D341Med (cell line): ENCODE data around the gene ALDOB.
"Not testable (repeated sequence)": the region's sequence is repeated elsewhere in the genome, so short reads cannot be mapped to it uniquely, and the experiment has no call there.

Source experiments
- DNase-seq: peaks from one replicate; pipeline ENCODE4 v3.0.0; 2012; ENCODE audit warnings: low spot score

The ALDOB gene

DNA sequence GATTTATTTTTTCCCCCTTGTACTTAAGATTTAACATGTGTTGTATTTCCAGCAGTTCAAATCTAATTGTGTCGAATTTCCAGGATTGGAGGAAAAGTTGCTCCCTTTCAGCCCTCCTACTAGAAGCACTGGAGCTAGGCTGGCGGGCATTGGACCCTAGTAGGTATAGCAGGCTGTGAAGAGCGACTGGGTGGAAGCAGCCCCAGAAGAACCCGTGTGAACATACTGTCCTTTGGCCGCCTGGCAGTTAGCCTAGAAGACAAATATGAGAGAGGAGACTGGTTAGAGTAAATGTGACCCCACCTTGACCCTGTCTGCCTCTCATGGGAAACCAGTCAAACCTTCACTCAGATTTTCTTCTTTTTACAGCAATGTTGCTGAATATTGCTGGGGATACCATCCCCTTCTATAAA is 13.9 kb downstream of the ALDOB start:
- DNase-seq = no peak

DNA sequence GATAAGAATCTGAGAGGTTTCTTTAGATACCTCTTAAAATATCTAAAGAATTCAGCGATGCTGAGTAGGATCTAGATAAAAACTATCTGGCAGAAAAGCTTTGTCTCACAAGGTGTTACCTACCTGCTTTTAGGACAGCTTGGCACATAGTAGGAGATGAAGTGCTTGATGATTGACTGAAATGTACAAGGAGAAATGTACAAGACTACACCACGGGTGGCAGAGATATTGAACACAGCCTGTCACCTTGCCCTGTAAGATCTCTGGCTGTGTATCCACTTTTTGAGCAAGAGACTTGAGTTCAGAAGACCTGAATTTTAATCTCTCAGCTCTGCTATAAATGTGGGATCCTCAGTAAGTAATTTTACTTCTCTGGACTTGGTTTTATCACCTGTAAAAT is 15.7 kb downstream of the ALDOB start:
- DNase-seq = no peak

DNA sequence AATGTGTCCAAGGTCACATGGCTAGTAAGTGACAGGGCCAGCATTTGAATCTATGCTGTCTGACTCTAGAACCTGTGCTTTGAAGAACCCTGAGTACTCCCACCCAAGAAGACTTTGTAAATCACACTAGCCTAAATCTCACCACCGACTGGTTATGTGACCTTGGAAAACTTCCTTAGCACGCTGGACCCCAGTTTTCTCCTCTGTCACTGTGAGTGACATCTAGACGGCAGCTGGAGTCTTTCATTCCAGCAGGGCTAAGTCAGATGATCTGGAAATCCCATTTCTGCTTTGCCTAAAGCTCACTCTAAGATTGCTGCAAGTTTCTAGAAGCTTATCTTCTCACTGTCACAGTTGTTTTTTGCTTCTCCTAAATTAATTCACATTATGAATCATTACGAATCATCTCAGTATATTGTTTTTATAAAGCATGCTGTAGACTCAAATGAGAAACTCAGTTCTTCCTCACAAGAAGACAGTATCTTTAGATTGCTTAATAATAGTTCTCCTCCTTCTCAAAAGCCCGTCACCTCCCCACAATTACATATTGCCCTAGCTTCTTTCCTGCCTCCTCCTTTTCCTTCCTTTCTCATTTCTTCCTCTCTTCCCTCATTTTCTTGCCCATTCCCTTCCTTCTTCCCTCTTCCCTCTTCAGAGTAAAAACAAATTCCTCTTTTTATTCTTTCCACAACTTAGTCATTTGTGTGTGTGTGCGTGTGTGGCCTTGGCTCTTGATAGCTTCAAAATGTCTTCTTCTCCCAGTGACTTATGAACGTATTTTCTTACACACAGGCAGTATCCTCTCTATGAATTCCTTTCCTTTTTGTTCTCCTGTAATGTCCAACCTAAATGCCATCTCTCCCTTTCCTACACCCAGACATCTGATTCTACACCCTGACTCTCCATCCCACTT is 16.8 kb downstream of the ALDOB start:
- no peak for DNase-seq

DNA sequence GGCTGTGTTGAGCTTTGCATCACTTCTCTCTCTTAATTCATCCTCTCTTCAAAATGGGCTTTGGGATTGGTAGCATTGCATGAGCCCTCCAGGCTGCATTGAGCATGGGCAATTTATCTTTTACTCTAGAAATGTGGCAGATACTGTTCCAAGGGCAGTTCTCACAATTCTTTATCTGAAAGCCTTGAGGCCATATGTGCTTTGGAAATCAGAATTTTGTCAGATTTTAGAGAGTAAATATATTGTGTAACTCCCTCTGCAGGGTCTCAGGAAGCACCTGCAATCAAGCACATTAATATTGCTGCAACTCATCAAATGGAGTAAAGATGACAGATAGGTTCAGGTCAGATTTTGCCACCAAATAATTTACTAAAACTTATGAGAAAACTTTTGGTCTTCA is 17.6 kb downstream of the ALDOB start:
- no peak for DNase-seq

DNA sequence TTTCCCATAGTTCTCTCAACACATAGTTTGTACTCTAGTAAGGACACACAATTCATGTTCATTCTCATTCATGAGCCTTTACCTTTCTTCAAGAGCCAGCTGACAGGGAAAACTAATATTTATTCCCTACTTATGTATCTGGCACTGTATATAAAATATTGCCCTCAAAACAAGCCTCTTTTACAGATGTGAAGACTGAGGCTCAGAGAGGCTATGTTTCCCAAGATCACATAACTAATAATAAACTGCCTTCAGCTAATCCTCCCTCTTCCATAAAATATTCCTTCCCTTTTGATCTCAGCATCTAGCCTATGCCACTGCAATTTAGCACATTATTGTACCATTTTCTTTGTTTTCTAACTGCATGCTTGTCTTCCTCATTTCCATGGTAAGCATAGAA is 18.2 kb downstream of the ALDOB start:
- no peak for DNase-seq

DNA sequence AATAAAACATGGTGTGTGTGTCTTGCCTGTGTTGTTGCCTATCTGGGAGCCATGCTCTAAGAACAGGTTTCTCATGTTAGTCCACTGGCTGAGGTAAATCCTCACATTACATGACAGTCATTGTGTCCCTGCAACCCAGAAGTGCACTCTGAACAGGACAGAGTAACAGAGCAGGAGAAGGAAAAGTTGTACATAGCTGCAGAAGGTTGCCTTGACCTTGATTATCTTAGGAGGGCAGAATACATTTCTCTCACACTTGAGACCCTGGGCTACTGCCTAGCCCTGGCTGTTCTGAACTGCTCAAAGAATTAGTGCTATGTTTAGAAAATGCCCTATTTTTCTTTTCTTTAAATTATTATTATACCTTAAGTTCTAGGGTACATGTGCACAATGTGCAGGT is 20.0 kb downstream of the ALDOB start:
- DNase-seq = no peak

DNA sequence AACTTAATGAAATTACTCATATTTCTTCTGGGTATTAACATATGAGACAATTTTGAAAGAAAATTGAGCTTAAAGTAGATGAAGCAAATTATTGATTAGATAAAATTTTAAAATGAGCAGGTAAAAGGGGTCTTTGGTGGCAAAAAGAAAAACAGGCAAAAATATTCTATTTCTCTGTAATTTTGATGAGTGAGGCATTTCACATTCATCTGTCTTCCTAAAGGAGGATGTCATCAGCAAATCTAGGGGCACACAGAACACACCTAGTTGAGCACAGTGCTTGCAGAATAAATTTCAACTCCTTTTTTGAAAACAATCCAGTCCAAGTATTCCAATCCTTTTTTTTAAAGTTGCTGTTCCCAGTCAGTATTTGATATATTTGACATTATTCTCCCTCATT is 20.7 kb downstream of the ALDOB start:
- no peak for DNase-seq

DNA sequence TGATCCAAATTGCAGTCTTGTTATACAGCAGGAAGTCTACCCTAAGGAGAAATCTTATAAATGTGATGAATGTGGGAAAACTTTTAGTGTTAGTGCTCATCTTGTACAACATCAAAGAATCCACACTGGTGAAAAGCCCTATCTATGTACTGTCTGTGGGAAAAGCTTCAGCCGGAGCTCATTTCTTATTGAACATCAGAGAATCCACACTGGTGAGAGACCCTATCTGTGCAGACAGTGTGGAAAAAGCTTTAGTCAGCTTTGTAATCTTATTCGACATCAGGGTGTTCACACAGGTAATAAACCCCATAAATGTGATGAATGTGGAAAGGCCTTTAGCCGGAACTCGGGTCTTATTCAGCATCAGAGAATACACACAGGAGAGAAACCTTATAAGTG is 26.5 kb downstream of the ALDOB start:
- DNase-seq = no peak

DNA sequence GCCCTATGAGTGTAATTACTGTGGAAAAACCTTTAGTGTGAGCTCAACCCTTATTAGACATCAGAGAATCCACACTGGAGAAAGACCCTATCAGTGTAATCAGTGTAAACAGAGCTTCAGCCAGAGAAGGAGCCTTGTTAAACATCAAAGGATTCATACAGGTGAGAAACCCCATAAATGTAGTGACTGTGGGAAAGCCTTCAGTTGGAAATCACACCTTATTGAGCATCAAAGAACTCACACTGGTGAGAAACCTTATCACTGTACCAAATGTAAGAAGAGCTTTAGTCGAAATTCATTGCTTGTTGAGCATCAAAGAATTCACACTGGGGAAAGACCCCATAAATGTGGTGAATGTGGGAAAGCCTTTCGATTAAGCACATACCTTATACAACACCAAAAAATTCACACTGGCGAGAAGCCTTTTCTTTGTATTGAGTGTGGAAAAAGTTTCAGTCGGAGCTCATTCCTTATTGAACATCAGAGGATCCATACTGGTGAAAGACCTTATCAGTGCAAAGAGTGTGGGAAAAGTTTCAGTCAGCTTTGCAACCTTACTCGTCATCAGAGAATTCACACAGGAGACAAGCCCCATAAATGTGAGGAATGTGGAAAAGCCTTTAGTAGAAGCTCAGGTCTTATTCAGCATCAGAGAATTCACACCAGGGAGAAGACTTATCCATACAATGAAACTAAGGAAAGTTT is 27.0 kb downstream of the ALDOB start:
- DNase-seq = no peak

DNA sequence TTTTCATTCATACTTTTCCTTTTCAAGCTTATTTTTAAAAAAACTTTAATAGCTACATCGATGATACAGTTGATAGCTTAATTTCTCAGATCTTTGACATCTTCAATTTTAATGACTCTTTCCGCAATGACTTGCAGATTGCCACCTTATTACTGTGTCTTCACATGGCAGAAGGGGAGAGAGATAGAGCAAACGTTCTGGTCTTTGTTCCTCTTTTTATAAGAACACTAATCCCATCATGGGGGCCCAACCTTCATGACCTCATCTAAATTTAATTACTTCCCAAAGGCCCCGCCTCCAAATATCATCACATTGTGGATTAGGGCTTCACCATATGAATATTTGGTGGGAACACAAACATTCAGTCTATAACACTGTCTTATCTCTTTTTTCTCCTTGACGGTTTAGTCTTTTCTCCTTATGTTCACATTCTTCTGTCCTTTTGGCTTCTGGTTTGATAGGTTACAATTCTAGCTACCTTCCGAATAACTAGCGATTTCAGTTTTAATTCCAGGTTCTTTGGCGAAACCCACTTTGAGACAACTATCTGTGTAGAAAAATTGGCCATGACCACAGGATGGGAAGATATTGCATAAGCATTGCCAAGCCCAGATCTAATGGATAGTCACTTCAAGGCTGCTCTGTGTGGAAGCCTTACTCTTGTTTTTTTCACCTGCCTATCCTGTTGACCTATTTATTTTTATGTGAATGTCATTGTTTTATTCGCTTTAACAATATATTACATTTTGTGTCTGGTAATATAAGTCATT is 31.9 kb downstream of the ALDOB start:
- DNase-seq = no peak

DNA sequence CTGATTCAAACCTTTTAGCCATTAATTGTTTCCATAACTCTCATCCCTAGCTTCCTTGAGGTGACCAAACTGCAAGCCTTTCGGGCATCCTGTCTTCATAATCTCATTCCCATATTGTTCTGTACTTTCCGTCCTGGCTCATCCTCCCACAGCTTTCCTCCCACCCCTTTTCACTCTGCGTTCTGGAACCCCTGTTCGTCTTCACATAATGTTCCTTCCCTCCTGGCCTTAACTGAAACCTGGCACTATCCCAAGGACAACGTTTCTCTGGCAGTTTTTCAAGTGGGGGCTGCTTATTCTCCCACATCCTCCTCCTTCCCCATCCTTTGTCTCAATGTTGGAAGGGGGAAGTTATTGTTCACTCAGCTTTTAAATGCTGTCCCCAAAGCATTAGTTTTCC is 35.5 kb downstream of the ALDOB start:
- no peak for DNase-seq

DNA sequence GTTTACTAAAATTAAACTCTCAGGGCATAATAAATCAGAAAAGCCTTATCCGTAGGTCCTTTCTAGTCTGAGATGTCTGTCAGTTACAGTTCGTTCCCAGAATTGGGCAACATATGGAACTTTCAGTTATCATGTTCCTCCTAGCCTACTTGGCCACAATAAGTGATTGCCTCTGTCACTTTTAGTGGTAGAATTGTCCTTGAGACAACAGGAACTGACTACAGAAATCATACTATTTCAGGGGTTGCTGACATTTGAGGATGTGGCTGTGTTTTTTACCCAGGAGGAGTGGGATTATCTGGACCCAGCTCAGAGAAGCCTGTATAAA is 36.0 kb downstream of the ALDOB start:
- no peak for DNase-seq

DNA sequence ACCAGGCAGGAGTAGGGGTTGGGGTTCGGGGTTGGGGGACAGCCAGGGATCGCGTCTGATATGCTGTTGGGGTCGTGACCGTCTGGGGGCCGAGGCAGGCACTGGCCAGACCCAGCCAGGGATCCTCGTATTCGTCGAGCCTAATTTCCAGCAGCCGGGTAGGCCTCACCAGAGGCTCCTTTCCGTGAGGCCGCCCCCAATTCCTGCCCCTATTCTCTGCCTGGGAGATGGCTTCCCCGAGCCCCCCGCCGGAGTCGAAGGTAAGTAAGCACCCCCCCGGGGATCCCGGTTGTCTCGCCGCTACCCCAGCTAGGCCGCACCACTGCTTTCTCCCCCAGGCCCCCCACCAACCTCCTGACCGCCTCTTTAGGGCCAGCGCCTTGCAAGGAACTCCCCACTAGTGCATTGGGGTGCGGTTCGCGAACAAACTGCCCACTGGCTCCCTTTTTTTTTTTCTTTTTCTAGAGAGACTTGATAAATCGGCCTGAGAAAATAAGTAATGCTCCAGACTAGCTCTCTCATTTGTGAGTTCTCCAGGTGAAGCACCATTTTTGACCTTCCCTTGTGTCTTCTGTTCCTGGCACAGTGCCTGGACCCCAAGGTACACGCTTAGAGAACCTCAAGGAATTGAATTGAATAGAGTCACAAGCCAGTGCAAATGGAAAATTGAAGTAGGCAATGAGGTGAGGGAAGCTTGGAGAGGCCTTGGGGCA is 36.5 kb downstream of the ALDOB start:
- no peak for DNase-seq

DNA sequence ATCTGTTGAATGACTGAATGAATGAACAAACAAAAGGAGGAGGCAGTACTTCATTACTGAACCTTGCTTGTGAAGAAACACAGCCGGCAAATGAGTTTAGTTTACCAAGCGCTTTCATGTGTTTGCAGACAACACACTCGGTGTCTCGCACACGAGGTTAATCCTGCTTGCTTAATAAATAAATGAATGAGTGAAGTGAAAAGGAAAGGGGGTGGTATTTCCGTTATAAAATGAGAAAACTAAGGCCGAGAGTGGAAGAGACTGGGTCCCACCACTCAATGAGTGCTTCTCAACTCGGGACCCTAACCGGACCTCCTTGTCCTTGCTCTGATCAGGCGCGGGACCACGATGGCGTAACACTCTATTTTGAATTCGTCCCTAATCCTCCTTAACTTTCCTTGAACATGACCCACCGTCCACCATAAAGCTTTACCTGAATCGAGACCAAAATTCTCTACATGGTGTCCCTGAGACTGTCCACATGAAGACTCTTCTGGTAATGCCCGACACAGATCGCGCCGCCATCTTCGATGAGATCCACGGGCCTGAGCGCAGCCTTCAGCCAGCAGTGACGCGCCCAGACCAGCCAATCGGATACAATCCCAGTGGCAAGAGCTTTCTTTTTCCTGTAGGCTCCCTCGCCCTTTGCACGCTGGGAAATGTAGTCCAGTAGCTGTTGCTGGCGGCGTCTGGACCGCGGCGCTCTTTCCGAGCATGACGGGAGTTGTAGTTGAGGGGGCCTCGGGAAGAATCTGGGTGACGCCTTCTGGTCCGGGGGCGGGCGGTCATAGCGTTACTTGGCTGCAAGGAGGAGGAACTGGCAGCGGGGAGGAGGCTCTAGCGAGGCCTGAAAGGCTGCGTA is 37.3 kb downstream of the ALDOB start, which contains the start of the genes MRPL50 and ZNF189:
MRPL50 (minus strand) TSS at position 551 of the 862 bp plus-strand sequence; CDS start at position 525, 26 bp downstream.
ZNF189 (plus strand) TSS at position 784 of the 862 bp plus-strand sequence. CDS start 306 bp downstream, outside the sequence.
- peak; percentile 93 for DNase-seq

DNA sequence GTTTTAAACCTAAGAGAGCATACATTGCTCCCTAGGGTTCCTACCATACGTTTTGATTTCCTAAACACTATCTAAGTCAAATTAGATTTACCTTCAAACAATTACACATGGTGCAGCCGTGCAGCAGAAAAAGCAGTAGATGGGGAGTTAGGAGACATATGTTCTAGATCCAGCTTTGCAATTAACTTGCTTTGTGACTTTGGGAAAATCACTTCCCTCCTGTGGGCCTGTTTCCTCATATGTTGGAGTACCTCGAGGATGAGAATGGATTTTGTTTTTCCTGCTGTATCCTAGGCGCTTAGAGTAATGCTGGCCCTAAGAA is 37.9 kb downstream of the ALDOB start:
- DNase-seq = no peak

DNA sequence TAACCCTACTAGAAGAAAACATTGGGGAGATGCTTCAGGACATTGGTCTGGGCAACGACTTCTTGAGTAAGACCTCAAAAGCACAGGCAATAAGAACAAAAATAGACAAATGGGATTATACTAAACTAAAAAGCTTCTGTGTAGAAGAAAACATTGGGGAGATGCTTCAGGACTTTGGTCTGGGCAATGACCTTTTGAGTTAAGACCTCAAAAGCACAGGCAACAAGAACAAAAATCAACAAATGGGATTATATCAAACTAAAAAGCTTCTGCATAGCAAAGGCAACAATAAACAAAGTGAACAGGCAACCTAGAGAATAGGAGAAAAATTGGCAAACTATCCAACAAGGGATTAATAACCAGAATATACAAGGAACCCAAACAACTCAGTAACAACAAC is 40.9 kb downstream of the ALDOB start:
- no peak for DNase-seq

DNA sequence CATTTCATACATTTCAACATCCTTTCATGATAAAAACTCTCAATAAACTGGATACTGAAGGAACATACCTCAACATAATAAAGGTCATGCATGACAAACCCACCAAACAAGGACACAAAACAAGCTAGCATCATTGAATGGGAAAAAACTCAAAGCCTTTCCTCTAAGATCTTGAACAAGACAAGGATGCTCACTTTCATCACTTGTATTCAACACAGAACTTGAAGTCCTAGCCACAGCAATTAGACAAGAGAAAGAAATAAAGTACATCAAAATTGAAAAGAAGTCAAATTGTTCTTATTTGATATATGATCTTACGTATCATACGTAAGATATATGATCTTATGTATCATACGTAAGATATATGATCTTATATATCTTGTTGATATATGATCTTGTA is 42.4 kb downstream of the ALDOB start:
- no peak for DNase-seq

DNA sequence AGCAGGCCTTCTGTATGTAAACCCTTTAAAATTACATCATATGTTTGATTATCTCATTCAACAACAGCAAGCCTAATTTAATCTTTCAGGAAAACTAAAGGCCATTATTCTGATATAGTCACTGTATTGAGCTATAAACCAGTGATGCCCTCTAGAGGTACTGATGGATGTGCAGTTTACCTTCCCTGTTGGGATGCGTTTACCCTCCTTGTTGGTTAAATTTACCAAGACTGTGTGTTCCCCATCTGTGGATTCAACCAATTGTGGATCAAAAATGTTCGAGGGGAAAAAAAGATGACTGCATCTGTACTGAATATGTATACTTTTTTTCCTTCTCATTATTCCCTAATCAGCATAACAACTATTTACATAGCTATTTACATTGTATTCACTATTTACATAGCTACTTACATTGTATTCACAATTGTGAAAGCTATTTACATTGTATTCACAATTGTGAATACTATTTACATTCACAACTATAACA is 47.0 kb downstream of the ALDOB start:
- no peak for DNase-seq

DNA sequence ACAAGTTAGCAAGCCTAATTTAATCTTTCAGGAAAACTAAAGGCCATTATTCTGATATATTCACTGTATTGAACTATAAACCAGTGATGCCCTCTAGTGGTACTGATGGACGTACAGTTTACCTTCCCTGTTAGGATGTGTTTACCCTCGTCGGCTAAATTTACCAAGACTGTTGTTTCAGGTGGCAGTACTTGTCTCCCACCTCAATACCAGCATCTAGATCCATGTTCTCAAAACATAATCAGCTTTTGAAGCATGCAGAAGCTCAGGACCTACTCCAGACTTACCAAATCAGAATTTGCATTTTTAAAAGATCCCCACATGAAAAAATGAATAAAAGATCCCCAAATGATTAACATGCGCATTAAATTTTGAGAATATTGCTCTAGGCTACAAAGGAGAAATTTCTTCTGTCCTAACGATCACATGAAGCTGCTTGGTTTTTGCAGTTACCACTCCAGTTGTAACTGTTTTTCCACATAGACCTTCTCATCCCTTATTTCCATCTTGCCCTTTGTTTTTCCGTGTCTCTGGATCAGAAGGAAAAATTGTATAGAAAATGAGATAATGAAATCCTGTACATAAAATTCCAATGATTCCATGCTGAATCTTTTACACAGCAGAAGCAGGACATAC is 47.6 kb downstream of the ALDOB start:
- peak; percentile 32 for DNase-seq

DNA sequence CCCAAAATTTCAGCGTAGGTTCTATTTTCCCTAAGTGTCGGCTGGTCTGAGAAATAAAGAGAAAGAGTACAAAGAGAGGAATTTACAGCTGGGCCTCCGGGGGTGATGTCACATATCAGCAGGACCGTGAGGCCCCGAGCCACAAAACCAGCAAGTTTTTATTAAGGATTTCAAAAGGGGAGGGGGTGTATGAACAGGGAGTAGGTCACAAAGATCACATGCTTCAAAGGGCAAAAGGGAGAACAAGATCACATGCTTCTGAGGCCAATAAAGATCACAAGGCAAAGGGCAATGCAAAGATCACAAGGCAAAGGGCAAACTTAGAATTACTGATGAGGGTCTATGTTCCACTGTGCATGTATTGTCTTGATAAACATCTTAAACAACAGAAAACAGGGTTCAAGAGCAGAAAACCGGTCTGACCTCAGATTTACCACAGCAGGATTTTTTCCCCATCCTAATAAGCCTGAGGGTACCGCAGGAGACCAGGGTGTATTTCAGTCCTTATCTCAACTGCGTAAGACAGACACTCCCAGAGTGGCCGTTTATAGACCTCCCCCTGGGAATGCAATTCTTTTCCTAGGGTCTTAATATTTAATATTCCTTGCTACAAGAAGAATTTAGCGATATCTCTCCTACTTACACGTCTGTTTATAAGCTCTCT is 50.6 kb downstream of the ALDOB start, which contains the start of gene BAAT:
BAAT (minus strand) TSS at position 134 of the 664 bp plus-strand sequence. CDS start 13,602 bp downstream, outside the sequence.
- DNase-seq = not testable (repeated sequence)
